ENCODE measurements around the gene TRAF3IP3. TPM values are rescaled to one million over a fixed set of nuclear protein-coding genes. Genes with fewer than 3 reads are reported as not detected.

Gene TRAF3IP3
- total and polyA plus RNA-seq, 2 of the 13 experiments (the other 11 are each of a cell fraction or from before 2014, with no cell fraction given), result not detected

DNA sequence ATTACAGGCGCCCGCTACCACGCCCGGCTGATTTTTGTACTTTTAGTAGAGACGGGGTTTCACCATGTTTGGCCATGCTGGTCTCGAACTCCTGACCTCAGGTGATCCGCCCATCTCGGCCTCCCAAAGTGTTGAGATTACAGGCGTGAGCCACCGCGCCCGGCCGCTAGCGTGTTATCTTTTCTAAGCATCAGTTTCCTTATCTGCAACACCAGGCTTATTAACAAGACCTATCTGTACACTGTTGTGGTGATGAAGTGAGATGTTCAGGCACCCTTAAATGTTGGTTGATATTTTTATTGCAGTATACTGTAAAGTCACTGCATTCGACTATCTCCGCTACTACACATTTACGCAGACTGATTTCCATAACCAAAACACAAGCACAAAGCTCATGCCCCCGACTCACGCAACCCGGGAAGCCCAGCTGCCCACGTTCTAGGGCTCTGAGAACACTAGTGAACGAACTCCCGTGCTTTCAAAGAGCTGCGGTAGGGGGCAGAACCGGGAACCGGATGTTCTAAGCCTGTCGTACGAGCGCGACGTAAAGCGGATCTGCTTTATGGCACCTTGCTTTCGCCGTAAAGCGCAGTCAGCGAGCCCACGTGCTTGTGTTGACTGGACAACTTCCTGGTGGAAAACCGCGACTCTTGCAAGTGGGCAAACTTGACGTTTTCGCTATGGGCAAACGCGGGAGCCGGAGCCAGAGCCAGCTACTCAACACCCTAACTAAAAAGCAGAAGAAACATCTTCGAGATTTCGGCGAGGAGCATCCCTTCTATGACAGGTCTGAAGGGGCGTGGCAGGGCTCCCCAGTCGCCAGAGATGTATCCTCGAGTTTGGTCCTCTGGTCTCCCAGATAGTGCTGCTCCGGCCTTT lies 71.8 kb downstream of the TRAF3IP3 start, which contains the start of gene UTP25 (continued):
- peak; percentile 94 for TF ChIP-seq POGZ (CRISPR knock-in tag; IDR thresholded peaks at IDR 0.05)
- TF ChIP-seq ZKSCAN5 (CRISPR knock-in tag; IDR thresholded peaks at IDR 0.05), result no peak
- peak; percentile 96 for TF ChIP-seq ETV5 (CRISPR knock-in tag; IDR thresholded peaks at IDR 0.05; ENCODE audit: borderline replicate concordance)
- TF ChIP-seq SP2 (CRISPR knock-in tag; IDR thresholded peaks at IDR 0.05), result no peak
- TF ChIP-seq REPIN1 (CRISPR knock-in tag; IDR thresholded peaks at IDR 0.05; ENCODE audit: borderline replicate concordance, low read depth), result peak; percentile 67; the same call in 1 of the 2 replicates
- TF ChIP-seq ZSCAN21 (CRISPR knock-in tag; IDR thresholded peaks at IDR 0.05; ENCODE audit: borderline replicate concordance), result no peak
- no peak; a peak in 1 of 4 replicates for TF ChIP-seq EP300 (IDR thresholded peaks at IDR 0.05; ENCODE audit: low read depth in 2 of 2, low read length in 2 of 2)
- TF ChIP-seq EP300 (CRISPR knock-in tag; IDR thresholded peaks at IDR 0.05; ENCODE audit: borderline replicate concordance), result no peak
- TF ChIP-seq ERF (CRISPR knock-in tag; IDR thresholded peaks at IDR 0.05), result peak; percentile 61; the same call in 1 of the 2 replicates
- peak; percentile 67 for TF ChIP-seq ZNF891 (CRISPR knock-in tag; IDR thresholded peaks at IDR 0.05)
- TF ChIP-seq ZNF644 (CRISPR knock-in tag; IDR thresholded peaks at IDR 0.05; ENCODE audit: low read depth), result no peak
- TF ChIP-seq GLI4 (CRISPR knock-in tag; IDR thresholded peaks at IDR 0.05; ENCODE audit: borderline replicate concordance), result no peak
- TF ChIP-seq, protein P1, sequence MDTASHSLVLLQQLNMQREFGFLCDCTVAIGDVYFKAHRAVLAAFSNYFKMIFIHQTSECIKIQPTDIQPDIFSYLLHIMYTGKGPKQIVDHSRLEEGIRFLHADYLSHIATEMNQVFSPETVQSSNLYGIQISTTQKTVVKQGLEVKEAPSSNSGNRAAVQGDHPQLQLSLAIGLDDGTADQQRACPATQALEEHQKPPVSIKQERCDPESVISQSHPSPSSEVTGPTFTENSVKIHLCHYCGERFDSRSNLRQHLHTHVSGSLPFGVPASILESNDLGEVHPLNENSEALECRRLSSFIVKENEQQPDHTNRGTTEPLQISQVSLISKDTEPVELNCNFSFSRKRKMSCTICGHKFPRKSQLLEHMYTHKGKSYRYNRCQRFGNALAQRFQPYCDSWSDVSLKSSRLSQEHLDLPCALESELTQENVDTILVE (CRISPR knock-in tag; IDR thresholded peaks at IDR 0.05), result peak; percentile 70; the same call in 1 of the 2 replicates
- no peak; the same call in 1 of the 2 replicates for TF ChIP-seq ZNF337 (CRISPR knock-in tag; IDR thresholded peaks at IDR 0.05; ENCODE audit: borderline replicate concordance, low read depth)
- peak; percentile 99 for TF ChIP-seq TGIF2 (CRISPR knock-in tag; IDR thresholded peaks at IDR 0.05)
- no peak for TF ChIP-seq ZEB1 (IDR thresholded peaks at IDR 0.05; ENCODE audit: insufficient replicate concordance, low read depth)
- TF ChIP-seq ZNF841 (CRISPR knock-in tag; IDR thresholded peaks at IDR 0.05; ENCODE audit: borderline replicate concordance), result no peak
- TF ChIP-seq HDAC6 (IDR thresholded peaks at IDR 0.05; ENCODE audit: low read depth, low read length), result no peak
- TF ChIP-seq ZFAT (CRISPR knock-in tag; conservative IDR thresholded peaks at IDR 0.05), result no peak
- TF ChIP-seq SOX6 (IDR thresholded peaks at IDR 0.05), result no peak
- TF ChIP-seq SOX6 (CRISPR knock-in tag; IDR thresholded peaks at IDR 0.05), result peak; percentile 68
- TF ChIP-seq YY1 (IDR thresholded peaks at IDR 0.05; ENCODE audit: insufficient read depth, insufficient replicate concordance, low read depth, low read length), result peak; percentile 25
- peak; percentile 75 for TF ChIP-seq MEIS2 (CRISPR knock-in tag; IDR thresholded peaks at IDR 0.05)
- no peak for TF ChIP-seq ZBTB2 (CRISPR knock-in tag; IDR thresholded peaks at IDR 0.05; ENCODE audit: low read depth)
- no peak for TF ChIP-seq TBP (CRISPR knock-in tag; IDR thresholded peaks at IDR 0.05)
- no peak for TF ChIP-seq STAT5B (CRISPR knock-in tag; IDR thresholded peaks at IDR 0.05)
- no peak for TF ChIP-seq NAIF1 (CRISPR knock-in tag; IDR thresholded peaks at IDR 0.05; ENCODE audit: borderline replicate concordance)
- no peak for TF ChIP-seq ZSCAN29 (CRISPR knock-in tag; conservative IDR thresholded peaks at IDR 0.05)
- TF ChIP-seq ZNF788 (CRISPR knock-in tag; IDR thresholded peaks at IDR 0.05; ENCODE audit: borderline replicate concordance), result peak; percentile 92; the same call in 1 of the 2 replicates
- TF ChIP-seq ZNF510 (CRISPR knock-in tag; IDR thresholded peaks at IDR 0.05; ENCODE audit: low read depth), result no peak

Data from HepG2 (cell line).